NCI-H460 (cell line): ENCODE results near the gene PCSK2. TPM values are rescaled to one million over a fixed set of nuclear protein-coding genes. Genes with fewer than 3 reads are reported as not detected.

Experiments
- DNase-seq: peaks from one replicate; pipeline ENCODE4 v3.0.0-alpha.2; 2016; ENCODE audit warnings: low read depth; ENCODE audit errors: extremely low read depth
- total RNA-seq: library from RNA; depleted of rRNA; stranded (reverse); fragments of >200 nt; shearing (Covaris generic); gene quantifications from 2 replicates; pipeline ENCODE4 v1.2.3, GENCODE V29; 2014

The PCSK2 gene
- total RNA-seq, 1 experiment from 2014 or later = 0.77 TPM

- no peak for DNase-seq
Observed at GRCh38 chr20:17469246-17470030, 242.6 kb downstream of the PCSK2 start.

- DNase-seq = no peak
Observed at GRCh38 chr20:17470521-17470920, 243.7 kb downstream of the PCSK2 start.

- DNase-seq = no peak
Observed at GRCh38 chr20:17470973-17471372, 244.1 kb downstream of the PCSK2 start.

GRCh38 chr20:17471606-17472187 is 244.9 kb downstream of the PCSK2 start:
- no peak for DNase-seq

GRCh38 chr20:17473659-17474058 is 246.8 kb downstream of the PCSK2 start:
- DNase-seq = no peak

- DNase-seq = no peak
Observed at GRCh38 chr20:17479063-17479657, 252.3 kb downstream of the PCSK2 start.

- DNase-seq = no peak
Observed at GRCh38 chr20:17480696-17481095, 253.9 kb downstream of the PCSK2 start.

- no peak for DNase-seq
Observed at GRCh38 chr20:17481661-17482060, 254.8 kb downstream of the PCSK2 start.

- no peak for DNase-seq
Observed at GRCh38 chr20:17482536-17482935, 255.7 kb downstream of the PCSK2 start.

GRCh38 chr20:17485017-17485416 is 258.2 kb downstream of the PCSK2 start:
- no peak for DNase-seq

GRCh38 chr20:17488916-17489600 is 262.2 kb downstream of the PCSK2 start:
- DNase-seq = no peak

- DNase-seq = no peak
Observed at GRCh38 chr20:17490501-17490900, 263.7 kb downstream of the PCSK2 start.

GRCh38 chr20:17491041-17491440 is 264.2 kb downstream of the PCSK2 start:
- DNase-seq = no peak

- no peak for DNase-seq
Observed at GRCh38 chr20:17491488-17491887, 264.6 kb downstream of the PCSK2 start.

GRCh38 chr20:17493173-17493572 is 266.3 kb downstream of the PCSK2 start:
- no peak for DNase-seq

- no peak for DNase-seq
Observed at GRCh38 chr20:17494201-17494600, 267.4 kb downstream of the PCSK2 start.

- no peak for DNase-seq
Observed at GRCh38 chr20:17495826-17496225, 269.0 kb downstream of the PCSK2 start.

- no peak for DNase-seq
Observed at GRCh38 chr20:17497821-17498580, 271.2 kb downstream of the PCSK2 start.

- no peak for DNase-seq
Observed at GRCh38 chr20:17498641-17499040, 271.8 kb downstream of the PCSK2 start.

- no peak for DNase-seq
Observed at GRCh38 chr20:17499041-17499440, 272.2 kb downstream of the PCSK2 start.

GRCh38 chr20:17500271-17500670 is 273.4 kb downstream of the PCSK2 start:
- DNase-seq = no peak
